GM18873 (cell line): ENCODE results near the gene MAPK11.

Experiments used
- ATAC-seq: cut with Tn5 transposase; IDR thresholded peaks from one replicate; pipeline ENCODE4 v1.9.1; 2021; ENCODE audit warnings: mild to moderate bottlenecking, moderate library complexity, moderate number of reproducible peaks; ENCODE audit not compliant: unreplicated experiment, low FRiP score

MAPK11 gene

DNA sequence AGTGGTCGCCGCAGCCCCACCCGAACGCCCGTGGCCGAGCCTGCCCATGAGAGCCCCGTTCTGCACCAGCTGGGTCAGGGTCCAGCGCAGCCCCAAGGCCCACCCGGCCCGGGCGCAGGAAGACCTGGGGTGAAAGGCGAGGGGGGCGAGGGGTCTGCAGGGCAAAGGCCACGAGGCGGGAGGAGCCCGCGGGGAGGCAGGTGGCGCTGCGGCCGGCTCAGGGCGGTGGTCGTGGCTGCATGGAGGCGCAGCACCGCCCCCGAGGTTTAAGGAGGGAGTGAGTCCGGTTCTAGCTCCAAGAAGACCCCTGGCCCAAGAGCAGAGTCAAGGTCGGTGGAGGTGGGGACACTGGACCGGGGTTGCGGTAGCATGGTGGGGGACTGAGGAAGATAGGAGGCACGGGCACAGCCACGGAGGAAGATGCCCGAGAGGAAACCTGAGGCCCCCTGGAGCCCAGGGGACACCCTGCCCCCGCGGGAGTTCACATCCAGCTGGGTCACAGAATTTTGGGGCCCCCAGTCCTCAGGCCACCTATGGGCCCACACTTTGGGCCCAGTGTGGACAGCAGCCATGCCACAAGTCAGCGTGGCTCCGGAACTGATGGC lies 18.6 kb downstream of the MAPK11 start:
- ATAC-seq = no peak

DNA sequence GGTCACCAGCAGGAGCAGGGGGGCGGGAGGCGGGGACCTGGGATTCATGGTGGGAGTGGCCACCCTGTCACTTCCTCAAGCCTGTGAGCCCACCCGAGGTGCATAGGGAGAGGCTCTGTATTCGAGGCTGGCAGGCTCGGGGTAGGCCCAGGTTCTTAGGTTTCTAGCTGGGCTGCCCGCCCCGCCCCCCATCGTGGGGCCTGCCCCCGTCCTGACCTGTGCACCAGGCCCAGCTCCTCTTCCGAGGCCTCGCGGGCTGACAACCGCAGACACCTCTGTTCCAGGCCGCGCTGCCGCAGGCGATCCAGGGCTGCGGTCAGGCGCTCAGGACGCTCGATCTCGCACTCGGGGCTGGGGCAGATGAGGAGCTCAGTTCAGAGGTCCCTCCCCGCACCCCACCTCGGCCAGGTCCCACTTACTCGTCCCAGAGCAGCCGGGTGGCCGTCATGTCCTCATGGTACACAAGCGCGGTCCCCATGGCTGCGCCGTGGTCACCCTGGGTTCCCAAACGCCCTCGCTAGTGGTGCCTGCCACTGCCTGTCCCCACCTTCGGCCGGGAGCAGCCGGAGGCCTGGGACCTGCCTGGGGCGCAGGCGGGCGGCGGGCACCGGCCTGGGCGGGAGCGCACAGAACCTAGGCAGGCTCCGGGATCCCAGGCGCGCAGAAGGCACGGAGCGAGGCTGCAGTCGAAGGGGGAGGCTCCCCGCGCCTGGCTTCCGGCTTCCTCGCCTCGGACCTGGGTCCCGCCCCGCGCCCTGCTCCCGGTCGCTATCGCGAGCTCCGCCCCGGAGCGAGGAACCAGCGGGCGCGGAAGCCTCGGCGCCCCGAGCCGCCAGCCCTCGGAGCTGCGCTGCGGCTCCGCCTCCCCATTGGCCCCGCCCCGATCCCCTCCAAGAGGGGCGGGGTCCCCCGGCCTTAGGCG lies 19.4 kb downstream of the MAPK11 start, which contains the start of gene HDAC10:
Gene HDAC10 (minus strand): TSS at position 711 of the 922 bp plus-strand sequence. CDS start 233 bp downstream, at position 478.
- ATAC-seq = no peak

- no peak for ATAC-seq
These were observed 20.0 kb downstream of the MAPK11 start for GRCh38 chr22:50250249-50250554.

DNA sequence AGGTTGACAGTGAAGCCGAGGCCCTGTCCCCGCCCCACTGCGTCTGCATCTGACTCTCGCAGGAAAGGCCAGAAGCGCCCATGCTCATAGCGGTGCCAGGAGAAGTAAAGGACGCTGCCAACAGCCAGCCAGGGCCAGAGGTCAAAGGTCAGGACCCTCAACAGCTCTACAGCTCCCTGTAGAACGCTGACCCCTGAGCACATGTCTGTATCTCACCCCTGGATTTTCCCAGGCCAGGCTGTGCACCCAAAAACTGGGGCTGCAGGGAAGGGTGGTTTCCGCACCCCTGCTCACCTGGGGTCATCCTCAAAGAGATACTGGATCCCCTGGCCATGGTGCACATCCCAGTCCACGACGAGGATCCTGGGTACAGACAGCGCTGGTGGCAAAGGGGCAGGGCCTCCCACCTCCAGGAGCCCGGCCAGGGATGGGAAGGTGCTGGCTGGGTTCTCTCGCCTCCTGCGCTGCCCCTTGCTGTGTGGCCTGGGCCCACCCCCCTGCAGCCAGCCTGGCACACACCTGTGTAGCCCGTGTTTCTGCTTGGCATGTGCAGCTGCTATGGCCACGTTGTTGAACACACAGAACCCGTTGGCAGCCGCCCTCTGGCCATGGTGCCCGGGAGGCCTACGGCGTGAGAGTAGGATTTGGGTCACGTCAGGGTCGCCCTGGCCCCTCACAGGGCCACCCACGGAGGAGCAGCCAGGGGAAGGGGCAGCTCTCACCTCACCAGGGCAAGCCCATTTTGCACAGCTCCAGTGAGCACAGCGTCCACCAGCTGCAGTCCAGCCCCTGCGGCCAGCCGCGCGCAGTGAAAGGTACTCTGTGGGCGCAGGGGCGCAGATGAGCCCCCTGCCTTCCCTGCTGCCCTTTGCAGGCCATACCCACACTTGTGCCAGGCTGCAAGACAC lies 20.6 kb downstream of the MAPK11 start:
- no peak for ATAC-seq

DNA sequence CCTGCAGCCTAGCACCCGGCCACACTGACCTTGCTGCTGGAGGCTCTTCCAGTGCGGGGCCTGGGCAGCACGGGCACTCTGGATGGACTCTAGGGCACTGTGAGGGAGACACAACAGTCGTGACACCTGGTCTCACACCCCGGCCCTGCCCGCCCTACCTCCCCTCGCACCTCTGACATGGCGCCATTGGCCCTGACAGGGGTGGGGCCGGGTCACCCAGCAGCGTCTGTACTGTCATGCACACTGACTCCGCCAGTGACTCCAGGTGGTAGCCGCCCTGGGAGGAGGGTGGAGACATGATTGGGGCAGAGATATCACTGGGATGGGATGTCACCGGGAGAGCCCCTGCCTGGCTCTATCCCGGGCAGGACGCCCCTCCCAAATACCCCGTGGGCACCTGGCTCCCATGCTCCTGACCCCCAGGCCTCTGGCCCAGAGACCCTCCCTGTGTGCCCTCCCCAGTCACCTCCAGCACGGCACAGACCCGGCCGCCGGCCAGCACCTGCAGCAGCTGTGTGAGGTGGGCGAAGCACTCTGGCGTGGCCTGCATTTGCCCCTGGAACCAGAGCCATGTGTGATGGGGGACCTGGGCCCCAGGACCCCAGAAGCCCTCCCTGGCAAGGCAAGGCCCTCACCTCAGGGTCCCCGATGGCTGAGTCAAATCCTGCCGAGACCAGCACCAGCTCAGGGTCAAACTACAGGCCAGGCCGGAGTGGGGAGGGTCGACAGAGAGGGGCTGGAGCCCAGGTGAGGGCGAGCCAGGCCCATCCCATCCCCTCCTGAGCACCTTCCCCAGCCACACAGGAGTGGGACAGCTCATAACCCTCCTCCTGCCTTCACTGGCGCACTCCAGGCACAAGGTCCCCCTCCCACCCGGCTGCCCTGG lies 21.7 kb downstream of the MAPK11 start:
- no peak for ATAC-seq

- no peak for ATAC-seq
These were observed 22.4 kb downstream of the MAPK11 start for GRCh38 chr22:50247748-50248147.

DNA sequence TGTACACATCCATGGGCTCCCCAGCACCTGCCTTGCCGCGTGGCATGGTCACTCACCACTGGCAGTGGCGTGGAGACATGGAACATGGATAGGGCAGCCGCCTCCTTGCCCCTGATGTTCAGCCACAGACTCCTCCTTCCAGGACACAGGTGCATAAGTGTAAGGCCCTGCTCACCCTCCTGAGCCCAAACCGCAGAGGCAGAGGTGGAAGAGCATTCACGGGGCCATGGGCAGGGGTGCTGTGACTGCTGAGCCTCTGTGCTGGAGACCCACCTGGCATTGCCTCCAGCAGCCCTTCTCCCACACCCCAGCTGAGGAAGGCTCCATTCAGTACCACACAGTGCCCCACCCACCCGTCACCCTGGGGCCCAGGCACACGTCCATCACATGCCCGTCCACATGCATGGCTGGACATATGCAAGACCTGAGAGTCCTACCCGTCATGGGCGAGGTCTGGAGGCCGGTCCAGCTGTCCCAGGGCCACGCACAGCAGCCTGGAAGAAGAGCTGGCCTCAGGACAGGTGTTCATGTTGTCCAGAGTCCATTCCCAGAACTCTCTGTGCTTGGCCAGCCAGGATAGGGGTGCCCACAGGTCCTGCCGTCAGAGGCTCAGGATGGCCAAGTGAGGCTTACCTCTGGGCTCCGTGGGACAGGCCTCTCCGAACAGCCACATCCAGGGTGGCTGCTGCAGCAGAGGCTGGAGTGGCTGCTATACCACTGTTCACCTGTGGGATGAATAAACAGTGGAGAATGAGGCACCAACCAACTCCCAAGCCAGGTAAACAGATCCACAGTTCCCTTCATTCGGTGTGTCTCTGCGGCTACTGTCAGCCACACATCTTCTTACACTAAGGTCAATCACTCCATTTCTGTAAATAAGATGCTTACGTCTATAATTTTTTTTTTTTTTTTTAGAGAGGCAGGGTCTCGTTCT lies 23.7 kb downstream of the MAPK11 start:
- no peak for ATAC-seq

GRCh38 chr22:50245214-50246072 lies 24.7 kb downstream of the MAPK11 start:
- no peak for ATAC-seq

- ATAC-seq = no peak
These were observed 25.6 kb downstream of the MAPK11 start, which contains the start of gene TUBGCP6 for GRCh38 chr22:50244420-50245213. TSS of gene TUBGCP6 (minus strand) at chr22:50245023. CDS start at chr22:50244459, 564 bp downstream.

DNA sequence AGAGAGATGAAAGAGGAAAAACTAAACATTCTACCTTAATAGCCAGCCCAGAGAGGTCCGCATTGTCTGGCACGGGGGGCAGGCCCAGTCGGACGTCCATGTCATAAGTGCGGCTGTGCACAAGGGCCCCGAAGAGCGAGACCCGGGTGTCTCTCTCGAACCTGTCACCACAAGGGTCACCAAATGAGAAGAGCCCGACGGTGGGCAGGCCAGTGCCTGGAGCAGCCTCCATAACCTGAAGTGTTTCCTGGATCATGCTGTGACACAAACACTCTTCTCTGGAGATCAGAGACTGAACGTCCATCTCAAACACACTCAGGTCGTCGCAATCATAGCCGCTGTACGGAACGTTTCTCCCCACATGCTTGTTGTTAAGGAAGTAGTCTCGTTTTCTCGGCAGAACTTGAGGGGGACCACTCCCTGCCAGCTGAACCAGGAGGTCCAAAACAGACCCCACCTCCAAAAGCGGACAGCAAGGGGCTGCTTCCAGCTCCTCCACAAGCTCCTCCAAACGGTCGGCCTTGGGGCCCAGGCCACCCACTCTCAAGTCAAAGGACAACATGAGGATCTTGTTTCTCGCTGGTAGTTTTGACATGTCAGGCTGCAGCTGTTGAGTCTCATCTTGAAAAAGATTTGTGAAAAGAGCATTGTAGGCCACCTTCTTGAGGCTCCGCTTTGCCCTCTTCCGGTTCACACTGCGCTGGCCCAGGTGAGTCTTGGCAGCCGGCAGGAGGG lies 26.3 kb downstream of the MAPK11 start:
- no peak for ATAC-seq

- ATAC-seq = no peak
These were observed 27.7 kb downstream of the MAPK11 start for GRCh38 chr22:50242406-50242949.

- no peak for ATAC-seq
These were observed 31.4 kb downstream of the MAPK11 start for GRCh38 chr22:50238755-50239154.

- ATAC-seq = no peak
These were observed 33.3 kb downstream of the MAPK11 start for GRCh38 chr22:50236731-50237409.

GRCh38 chr22:50233223-50233622 lies 37.0 kb downstream of the MAPK11 start:
- no peak for ATAC-seq

GRCh38 chr22:50232481-50233151 lies 37.6 kb downstream of the MAPK11 start:
- ATAC-seq = no peak
